IPS-15b (cell line): ENCODE results near the gene SPINT3.

ENCODE experiments used
- H3K27me3 ChIP-seq: one replicate; pipeline ENCODE4 v1.6.1; 2013; ENCODE audit warnings: low read length; ENCODE audit not compliant: control insufficient read depth, insufficient read depth
- H3K36me3 ChIP-seq: one replicate; pipeline ENCODE4 v1.6.1; 2013; ENCODE audit warnings: low read length; ENCODE audit not compliant: control insufficient read depth, insufficient read depth
- H3K4me1 ChIP-seq: one replicate; pipeline ENCODE4 v1.6.1; 2013; ENCODE audit warnings: mild to moderate bottlenecking, low read length; ENCODE audit not compliant: control insufficient read depth, insufficient read depth
- H3K4me3 ChIP-seq: one replicate; pipeline ENCODE4 v1.5.1; 2013; ENCODE audit warnings: low read depth, low read length
- H3K9ac ChIP-seq: one replicate; pipeline ENCODE4 v1.6.1; 2013; ENCODE audit warnings: low read depth, mild to moderate bottlenecking, low read length
- H3K9me3 ChIP-seq: one replicate; pipeline ENCODE4 v1.6.1; 2013; ENCODE audit warnings: mild to moderate bottlenecking, low read length; ENCODE audit not compliant: control insufficient read depth, insufficient read depth

The SPINT3 gene

GRCh38 chr20:45470262-45470931 is 45.0 kb downstream of the SPINT3 start:
- Histone ChIP-seq H3K4me3 (peak overlapping the region; percentile 89), H3K9ac (peak overlapping the region; percentile 84), H3K4me1 (peaks cover 15% of the 10 kb centered on the region), H3K36me3 (no peaks in the 10 kb centered on the region), H3K9me3 (no peaks in the 10 kb centered on the region), H3K27me3 (peaks cover 3% of the 10 kb centered on the region)

- Histone ChIP-seq H3K9ac (peak within 1 kb of the TSS; percentile 84), H3K36me3 (no peaks in the 10 kb centered on the region), H3K9me3 (no peaks in the 10 kb centered on the region), H3K4me3 (peak within 1 kb of the TSS; percentile 89), H3K27me3 (peaks cover 3% of the 10 kb centered on the region), H3K4me1 (peaks cover 15% of the 10 kb centered on the region)
Measured at GRCh38 chr20:45469336-45470261, 45.8 kb downstream of the SPINT3 start, which contains the start of gene WFDC2. WFDC2 (plus strand) TSS chr20:45469753; CDS start chr20:45469782, 29 bp downstream.

- no peaks in the 10 kb centered on the region for H3K36me3 ChIP-seq
- no peak overlapping the region for H3K4me3 ChIP-seq
- H3K4me1 ChIP-seq, result peaks cover 15% of the 10 kb centered on the region
- no peaks in the 10 kb centered on the region for H3K9me3 ChIP-seq
- H3K9ac ChIP-seq, result no peak overlapping the region
- peaks cover 6% of the 10 kb centered on the region for H3K27me3 ChIP-seq
Measured at GRCh38 chr20:45467861-45468260, 47.6 kb downstream of the SPINT3 start.

- peaks cover 15% of the 10 kb centered on the region for H3K4me1 ChIP-seq
- H3K27me3 ChIP-seq, result peaks cover 6% of the 10 kb centered on the region
- H3K4me3 ChIP-seq, result no peak overlapping the region
- no peak overlapping the region for H3K9ac ChIP-seq
- H3K36me3 ChIP-seq, result no peaks in the 10 kb centered on the region
- no peaks in the 10 kb centered on the region for H3K9me3 ChIP-seq
Measured at GRCh38 chr20:45467172-45467571, 48.2 kb downstream of the SPINT3 start.

GRCh38 chr20:45465491-45466266 is 49.7 kb downstream of the SPINT3 start:
- Histone ChIP-seq H3K36me3 (no peaks in the 10 kb centered on the region), H3K4me3 (no peak overlapping the region), H3K9ac (no peak overlapping the region), H3K4me1 (peaks cover 9% of the 10 kb centered on the region), H3K9me3 (no peaks in the 10 kb centered on the region), H3K27me3 (peaks cover 6% of the 10 kb centered on the region)

- no peak overlapping the region for H3K9ac ChIP-seq
- no peak overlapping the region for H3K4me3 ChIP-seq
- peaks cover 3% of the 10 kb centered on the region for H3K27me3 ChIP-seq
Measured at GRCh38 chr20:45463709-45464108, 51.7 kb downstream of the SPINT3 start.

GRCh38 chr20:45462711-45463509 is 52.5 kb downstream of the SPINT3 start:
- Histone ChIP-seq H3K4me1 (peaks cover 2% of the 10 kb centered on the region), H3K36me3 (no peaks in the 10 kb centered on the region), H3K9ac (no peak overlapping the region), H3K4me3 (no peak overlapping the region), H3K27me3 (peaks cover 3% of the 10 kb centered on the region), H3K9me3 (no peaks in the 10 kb centered on the region)

More at GRCh38 chr20:45463709-45464108, 51.7 kb downstream of the SPINT3 start:
- Histone ChIP-seq H3K9me3 (no peaks in the 10 kb centered on the region), H3K36me3 (no peaks in the 10 kb centered on the region), H3K4me1 (peaks cover 5% of the 10 kb centered on the region)
